SH-SY5Y (cell line): Measurements from ENCODE around the gene GNA15.

Experiments used
- GATA2 ChIP-seq: IDR thresholded peaks from 2 replicates; pipeline ENCODE4 v1.6.1; 2011; ENCODE audit warnings: mild to moderate bottlenecking, low read depth, low read length
- GATA3 ChIP-seq: IDR thresholded peaks from 2 replicates; pipeline ENCODE4 v1.6.1; 2011; ENCODE audit warnings: low read depth, mild to moderate bottlenecking, low read length, moderate library complexity

- TF ChIP-seq GATA2 (no peak), GATA3 (no peak)
Measured at GRCh38 chr19:3207461-3208242, 71.8 kb downstream of the GNA15 start.
